Putamen (tissue), 1 donor: ENCODE data around the gene CREG2.

Experiments used
- DNase-seq: peaks from one replicate; pipeline ENCODE4 v3.0.0-alpha.2; 2016; ENCODE audit warnings: low spot score

CREG2 gene

DNA sequence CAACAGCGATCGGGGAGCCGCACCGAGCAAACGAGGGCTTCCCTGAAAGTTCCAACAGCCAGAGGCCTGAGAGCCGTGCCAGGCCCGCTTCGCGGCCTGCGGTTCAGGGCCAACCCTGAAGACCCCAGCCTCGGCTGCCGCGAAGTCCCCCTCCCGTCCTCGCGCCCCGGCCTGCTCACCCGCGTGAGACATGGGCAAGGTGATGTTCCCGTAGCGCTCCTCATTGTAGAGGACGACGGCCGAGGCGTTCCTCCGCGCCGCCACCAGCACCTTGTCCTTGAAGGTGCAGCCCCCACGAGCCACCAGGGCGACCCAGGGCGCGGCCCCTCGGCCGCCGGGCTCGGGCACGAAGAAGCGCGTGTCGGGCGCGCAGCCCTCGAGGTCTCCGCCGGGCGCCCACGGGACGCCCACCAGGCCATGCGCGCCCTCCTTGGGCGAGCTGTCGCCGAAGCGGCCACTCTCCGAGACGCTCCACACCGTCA lies 79.3 kb downstream of the CREG2 start:
- no peak for DNase-seq

DNA sequence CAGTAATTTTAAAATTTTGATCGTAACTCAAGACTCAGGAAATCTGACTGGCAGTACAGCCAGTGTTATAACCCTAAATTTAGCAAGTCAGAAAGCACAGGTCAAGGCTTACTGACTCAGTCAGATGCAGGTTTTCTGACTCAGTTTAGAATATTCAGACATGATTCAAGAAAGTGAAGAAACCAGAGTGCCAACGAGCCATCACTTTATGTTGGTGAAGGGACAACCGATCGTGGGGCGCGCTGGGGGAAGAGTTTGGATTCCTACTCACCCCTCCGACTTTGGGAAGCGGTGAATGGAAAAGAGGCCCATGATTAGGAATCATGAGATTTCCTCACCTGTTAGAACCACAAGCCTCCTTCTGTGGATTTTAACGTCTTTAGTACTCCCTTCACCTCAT lies 79.8 kb downstream of the CREG2 start:
- no peak for DNase-seq

DNA sequence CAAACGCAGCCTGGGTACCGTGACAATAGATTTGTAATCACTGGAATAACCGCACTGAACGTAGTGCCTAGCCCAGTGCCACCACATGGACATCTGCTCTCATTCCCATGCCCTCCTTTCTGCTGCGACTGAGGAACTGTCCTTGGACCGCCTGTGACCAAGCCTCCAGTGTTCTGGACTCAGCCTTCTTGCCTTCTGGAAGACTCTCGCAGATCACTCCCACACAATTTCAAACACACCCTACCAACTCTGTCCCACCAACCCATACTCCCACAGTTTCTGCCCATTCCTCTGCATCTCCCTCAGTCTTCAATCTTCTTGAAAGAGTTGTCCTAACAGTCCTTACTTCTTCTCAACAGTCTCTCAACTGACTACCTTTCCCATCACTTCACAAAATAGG lies 80.9 kb downstream of the CREG2 start:
- no peak for DNase-seq

DNA sequence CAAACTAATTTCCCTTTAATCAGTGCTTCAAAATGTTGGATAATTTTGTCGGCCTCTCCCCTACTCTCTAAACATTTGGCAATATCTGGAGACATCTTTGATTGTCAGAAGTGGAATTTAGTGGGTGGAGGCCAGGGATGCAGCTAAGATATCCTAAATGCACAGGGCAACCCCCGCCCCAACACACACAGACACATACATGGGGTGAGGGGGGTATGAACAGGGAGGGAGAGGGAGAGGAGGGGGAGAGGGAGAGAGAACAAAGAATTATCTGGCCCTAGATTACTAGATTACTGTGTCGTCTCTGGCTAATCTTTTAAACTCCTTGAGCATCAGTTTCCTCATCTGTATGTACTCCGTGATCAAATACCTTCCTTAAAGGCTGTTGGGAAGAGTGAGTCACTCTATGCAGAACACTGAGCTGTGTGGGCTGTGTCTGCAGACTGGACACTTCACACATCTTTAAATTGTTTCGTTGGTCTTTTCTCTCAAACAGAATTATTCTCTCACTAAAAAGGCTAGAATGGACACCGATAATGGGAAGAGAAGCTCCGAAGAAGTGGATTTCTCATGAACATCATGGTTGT lies 81.7 kb downstream of the CREG2 start:
- no peak for DNase-seq

DNA sequence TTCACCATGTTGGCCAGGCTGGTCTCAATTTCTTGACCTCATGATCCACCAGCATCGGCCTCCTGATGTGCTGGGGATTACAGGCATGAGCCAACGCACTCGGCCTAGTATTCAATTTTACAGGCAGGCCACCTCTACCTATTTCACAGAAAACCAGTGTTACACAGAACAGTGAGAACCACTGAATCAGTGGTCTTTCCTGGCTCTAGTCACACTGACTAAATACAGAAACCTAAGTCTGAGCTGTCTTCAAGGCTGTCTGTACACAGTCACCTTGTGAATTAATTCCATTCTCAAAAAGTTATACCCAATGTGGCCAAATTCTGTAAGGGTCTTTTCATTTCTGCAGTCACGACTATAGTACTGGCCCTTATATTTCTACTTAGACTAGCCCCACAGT lies 82.3 kb downstream of the CREG2 start:
- no peak for DNase-seq

DNA sequence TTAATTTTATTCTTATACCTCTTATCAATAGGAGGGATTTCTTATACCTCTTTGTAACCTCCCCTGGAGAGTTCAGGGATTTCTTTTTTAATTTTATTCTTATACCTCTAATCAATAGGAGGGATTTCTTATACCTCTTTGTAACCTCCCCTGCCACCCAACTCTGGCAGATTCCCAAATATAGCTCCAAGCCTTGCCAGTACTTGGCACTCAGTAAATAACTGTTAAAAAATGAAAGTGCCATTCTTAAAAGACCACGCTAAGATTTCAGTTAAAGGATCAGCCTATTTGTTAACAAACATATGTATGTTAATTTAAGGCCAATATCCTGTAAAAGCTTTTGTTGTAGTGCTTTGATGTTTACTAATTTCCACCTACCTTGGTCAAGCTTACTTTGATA lies 83.6 kb downstream of the CREG2 start:
- DNase-seq, result no peak

DNA sequence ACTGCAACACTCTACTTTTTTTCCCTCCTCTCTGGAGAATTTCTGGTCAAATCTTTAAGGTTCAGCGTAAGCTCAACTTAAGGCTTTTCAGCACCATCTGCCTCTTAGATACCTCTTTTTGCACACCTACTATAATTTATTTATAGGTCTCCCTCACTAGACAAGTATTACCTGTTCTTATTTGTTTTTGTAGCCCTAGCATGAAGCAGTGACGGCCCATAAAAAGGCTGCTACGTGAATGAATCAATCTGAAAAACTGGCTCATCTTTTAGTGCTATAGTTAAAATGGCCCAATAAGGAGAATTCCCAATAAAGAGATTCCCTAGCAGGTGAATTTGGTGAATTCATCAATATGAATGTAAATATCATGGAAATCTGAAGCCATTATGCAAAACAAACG lies 85.3 kb downstream of the CREG2 start:
- DNase-seq, result no peak

DNA sequence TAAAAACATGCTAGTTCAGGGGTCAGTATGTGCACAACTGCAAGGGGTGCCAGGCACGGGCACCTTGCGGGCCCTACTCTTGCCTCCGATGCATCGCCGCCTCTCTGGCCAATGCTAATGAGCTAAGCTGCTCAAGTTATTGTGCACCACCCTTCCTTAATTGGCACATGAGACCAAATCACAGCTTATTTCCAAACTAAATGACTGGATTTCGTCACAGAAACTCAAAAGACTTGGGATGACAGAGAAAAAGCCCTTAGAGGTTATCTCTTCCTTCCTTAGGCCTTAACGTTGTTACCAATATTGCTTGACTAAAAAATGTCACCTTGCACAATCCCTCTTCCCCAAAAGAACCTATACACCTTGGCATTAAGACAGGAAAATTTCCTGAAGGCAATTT lies 86.5 kb downstream of the CREG2 start:
- DNase-seq, result no peak

DNA sequence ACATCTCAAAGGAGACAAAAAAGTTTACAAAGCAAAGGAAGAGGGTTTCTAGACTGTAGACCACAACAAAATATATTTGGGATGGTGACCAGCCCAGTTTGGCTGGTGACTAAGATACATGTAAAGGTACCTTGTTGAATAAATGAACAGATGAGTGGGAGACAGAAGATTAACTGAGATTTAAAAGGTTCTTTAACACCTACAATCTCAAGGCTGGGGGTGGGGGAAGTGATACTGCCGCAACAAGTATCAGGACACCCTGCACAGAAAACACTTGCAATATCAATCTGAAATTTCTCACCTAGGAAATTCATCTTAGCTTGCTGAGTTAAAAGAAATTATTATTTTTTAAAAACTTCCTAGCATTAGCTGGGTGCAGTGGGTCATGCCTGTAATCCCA lies 87.1 kb downstream of the CREG2 start:
- DNase-seq, result no peak

DNA sequence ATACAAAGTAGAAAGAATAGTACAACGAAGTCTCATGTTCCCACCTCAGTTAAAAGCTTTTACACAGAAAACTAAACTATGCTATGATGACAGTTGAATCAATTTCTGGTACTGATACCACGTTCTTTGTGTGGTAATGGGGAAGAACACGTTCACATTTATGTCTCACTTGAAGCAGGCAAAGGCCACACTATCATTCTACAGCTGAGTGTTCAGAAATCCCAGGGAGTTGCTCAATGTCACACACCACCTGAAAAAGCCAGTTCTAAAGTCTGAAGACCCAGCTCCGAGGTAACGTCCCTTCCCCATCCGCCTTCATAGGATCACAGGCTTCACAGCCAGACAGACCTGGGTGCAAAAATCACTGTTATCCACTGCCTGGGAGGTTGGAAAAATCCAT lies 87.7 kb downstream of the CREG2 start:
- no peak for DNase-seq

DNA sequence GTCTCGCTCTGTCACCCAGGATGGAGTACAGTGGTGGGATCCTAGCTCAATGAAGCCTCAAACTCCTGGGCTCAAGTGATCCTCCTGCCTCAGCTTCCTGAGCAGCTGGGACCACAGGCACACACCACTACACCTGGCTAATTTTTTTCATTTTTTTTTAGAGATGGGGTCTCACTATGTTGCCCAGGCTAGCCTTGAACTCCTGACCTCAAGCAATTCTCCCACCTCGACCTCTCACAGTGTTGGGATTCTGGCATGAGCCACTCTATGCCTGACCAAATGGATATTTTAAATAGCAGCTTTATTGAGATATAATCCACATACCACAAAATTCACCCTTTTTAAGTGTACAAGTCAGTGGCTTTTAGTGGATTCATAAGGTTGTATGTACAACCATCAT lies 89.9 kb downstream of the CREG2 start:
- no peak for DNase-seq

DNA sequence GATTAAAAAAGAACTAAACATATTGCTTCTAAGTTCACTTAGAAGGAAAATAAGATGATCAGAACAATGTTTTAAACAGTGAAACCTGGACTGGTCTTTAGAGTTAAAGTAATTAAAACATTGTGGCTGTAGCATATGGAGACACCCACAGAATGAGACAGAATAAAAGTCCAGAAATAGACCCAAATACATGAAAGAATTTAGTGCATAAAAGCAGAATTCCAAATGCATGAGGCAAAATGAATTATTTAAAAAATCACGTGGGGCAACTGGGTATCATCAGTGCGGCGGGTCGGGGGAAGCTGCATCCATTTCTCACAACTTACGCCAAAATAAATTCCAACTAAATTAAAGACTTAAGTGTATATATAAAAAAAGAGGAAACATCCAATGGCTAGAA lies 90.9 kb downstream of the CREG2 start:
- no peak for DNase-seq

DNA sequence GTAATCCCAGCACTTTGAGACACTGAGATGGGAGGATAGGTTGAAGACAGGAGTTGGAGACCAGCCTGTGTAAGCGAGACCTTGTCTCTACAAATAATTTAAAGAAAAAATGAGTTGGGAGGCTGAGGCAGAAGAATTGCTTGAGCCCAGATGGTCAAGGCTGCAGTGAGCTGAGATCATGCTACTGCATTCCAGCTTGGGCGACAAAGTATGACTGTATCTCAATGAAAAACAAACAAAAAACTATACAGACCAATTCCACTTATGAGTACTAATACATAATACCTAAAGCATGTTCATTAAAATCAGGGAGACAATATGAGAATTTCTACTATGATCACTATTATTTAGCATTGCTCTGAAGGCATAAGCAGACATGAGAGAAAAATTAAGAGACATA lies 91.4 kb downstream of the CREG2 start:
- DNase-seq, result no peak
